GM19240 (cell line): Measurements from ENCODE around the gene IL17B.

Experiments
- DNase-seq: peaks from one replicate; pipeline ENCODE4 v3.0.0; 2011; ENCODE audit warnings: low spot score; ENCODE audit not compliant: insufficient read length

IL17B gene

GRCh38 chr5:149360272-149360671, 18.8 kb downstream of the IL17B start:
- no peak for DNase-seq

- no peak for DNase-seq
These were observed 20.1 kb downstream of the IL17B start for GRCh38 chr5:149358868-149359495.

GRCh38 chr5:149358294-149358651, 20.8 kb downstream of the IL17B start:
- no peak for DNase-seq

- DNase-seq = peak; percentile 89
These were observed 21.5 kb downstream of the IL17B start, which contains the start of gene PCYOX1L for GRCh38 chr5:149357370-149358293. Gene PCYOX1L (plus strand): TSS chr5:149358046. CDS start chr5:149358069, 23 bp downstream.

- DNase-seq = no peak
These were observed 22.7 kb downstream of the IL17B start for GRCh38 chr5:149356391-149356790.

- DNase-seq = no peak
These were observed 23.4 kb downstream of the IL17B start for GRCh38 chr5:149355688-149356087.

- no peak for DNase-seq
These were observed 25.2 kb downstream of the IL17B start for GRCh38 chr5:149353911-149354310.

GRCh38 chr5:149352169-149352568, 26.9 kb downstream of the IL17B start:
- DNase-seq = no peak

GRCh38 chr5:149349382-149349781, 29.7 kb downstream of the IL17B start:
- DNase-seq = no peak

GRCh38 chr5:149348518-149348917, 30.6 kb downstream of the IL17B start:
- no peak for DNase-seq

GRCh38 chr5:149345892-149346222, 33.2 kb downstream of the IL17B start:
- DNase-seq = no peak

- DNase-seq = peak; percentile 86
These were observed 33.8 kb downstream of the IL17B start, which contains the start of gene GRPEL2 for GRCh38 chr5:149345147-149345891. Gene GRPEL2 (plus strand): TSS chr5:149345499. CDS start chr5:149345540, 41 bp downstream.

GRCh38 chr5:149344151-149344550, 34.9 kb downstream of the IL17B start:
- no peak for DNase-seq

GRCh38 chr5:149341876-149342275, 37.2 kb downstream of the IL17B start:
- DNase-seq = no peak

GRCh38 chr5:149340920-149341319, 38.2 kb downstream of the IL17B start:
- no peak for DNase-seq

- DNase-seq = no peak
These were observed 40.7 kb downstream of the IL17B start for GRCh38 chr5:149338364-149338763.

GRCh38 chr5:149337736-149338135, 41.4 kb downstream of the IL17B start:
- no peak for DNase-seq

- no peak for DNase-seq
These were observed 45.2 kb downstream of the IL17B start for GRCh38 chr5:149333711-149334443.

- DNase-seq = no peak
These were observed 50.9 kb downstream of the IL17B start for GRCh38 chr5:149328177-149328576.

GRCh38 chr5:149326611-149327010, 52.5 kb downstream of the IL17B start:
- no peak for DNase-seq

- DNase-seq = no peak
These were observed 53.2 kb downstream of the IL17B start for GRCh38 chr5:149325894-149326293.
